K562 (cell line): ENCODE measurements around the gene CEBPE. TPM values are rescaled to one million over a fixed set of nuclear protein-coding genes. Genes with fewer than 3 reads are reported as not detected.

ENCODE experiments used
- BRD4 ChIP-seq: fragments of 200-600 bp; sonication (generic); IDR thresholded peaks from 2 replicates; pipeline ENCODE4 v1.6.1; 2017; ENCODE audit warnings: inconsistent platforms
- CAMTA2 ChIP-seq: fragments of 250-450 bp; sonication (Bioruptor Pico); conservative IDR thresholded peaks from 2 replicates; pipeline ENCODE4 v1.5.1; 2022
- FOXP4 ChIP-seq: sonication (generic); formaldehyde crosslinking; IDR thresholded peaks from 2 replicates; pipeline ENCODE4 v1.8.0; 2022; ENCODE audit warnings: mild to moderate bottlenecking, missing genetic modification reagents, borderline replicate concordance
- GATA2 ChIP-seq: sonication (generic); formaldehyde crosslinking; IDR thresholded peaks from 2 replicates; pipeline ENCODE4 v1.4.0; 2020; ENCODE audit warnings: mild to moderate bottlenecking, missing genetic modification reagents
- HMGN3 ChIP-seq: IDR thresholded peaks from 2 replicates; pipeline ENCODE4 v1.6.1; 2011; ENCODE audit warnings: borderline replicate concordance, low read depth, mild to moderate bottlenecking, mixed read lengths, low read length; ENCODE audit not compliant: insufficient read length; ENCODE audit errors: extremely low read depth
- HNRNPK ChIP-seq: fragments of 200-400 bp; formaldehyde crosslinking; IDR thresholded peaks from one replicate; pipeline ENCODE4 v1.6.1; 2018; ENCODE audit warnings: mild to moderate bottlenecking, low read depth, low read length; ENCODE audit not compliant: poor library complexity, severe bottlenecking
- MEIS2 ChIP-seq: fragments of 450-650 bp; IDR thresholded peaks from 2 replicates; pipeline ENCODE4 v1.6.1; 2014; ENCODE audit warnings: mild to moderate bottlenecking; ENCODE audit not compliant: partially characterized antibody
- MGA ChIP-seq: fragments of 450-650 bp; IDR thresholded peaks from 2 replicates; pipeline ENCODE4 v1.6.1; 2016; ENCODE audit warnings: mild to moderate bottlenecking, moderate library complexity
- MTF1 ChIP-seq: fragments of 250-450 bp; sonication (Bioruptor Pico); IDR thresholded peaks from 2 replicates; pipeline ENCODE4 v1.9.0; 2021; ENCODE audit warnings: moderate library complexity, mild to moderate bottlenecking, inconsistent platforms, borderline replicate concordance
- POLR2B ChIP-seq: fragments of 450-650 bp; IDR thresholded peaks from 2 replicates; pipeline ENCODE4 v1.6.1; 2018; ENCODE audit warnings: low read depth; ENCODE audit not compliant: partially characterized antibody
- POLR2H ChIP-seq: IDR thresholded peaks from 2 replicates; pipeline ENCODE4 v1.6.1; 2016; ENCODE audit warnings: missing genetic modification characterization, low read depth, mild to moderate bottlenecking, control low read depth, missing compliant biosample characterization, moderate library complexity
- RBM22 ChIP-seq: fragments of 200-400 bp; formaldehyde crosslinking; IDR thresholded peaks from 2 replicates; pipeline ENCODE4 v1.6.1; 2018; ENCODE audit warnings: low read length, low read depth; ENCODE audit not compliant: poor library complexity, severe bottlenecking
- SUPT5H ChIP-seq: fragments of 450-650 bp; IDR thresholded peaks from 2 replicates; pipeline ENCODE4 v1.6.1; 2016
- TAF7 ChIP-seq: fragments of 450-650 bp; IDR thresholded peaks from 2 replicates; pipeline ENCODE4 v1.6.1; 2016; ENCODE audit warnings: missing genetic modification characterization, missing compliant biosample characterization
- ZNF165 ChIP-seq: fragments of 250-450 bp; sonication (Bioruptor Pico); IDR thresholded peaks from 2 replicates; pipeline ENCODE4 v1.4.0; 2020; ENCODE audit warnings: borderline replicate concordance
- polyA plus RNA-seq, 8 experiments: library from polyadenylated mRNA; depleted of rRNA in 4 of 8; stranded (reverse) in 5 of 8; unstranded in 3 of 8; fragments of >200 nt; fragmentation: Nextera tagmentation in 2 of 8; fragmentation: Illumina TruSeq in 1 of 8; extraction: Ambion mirVana in 2 of 8; extraction: Trizol in 1 of 8; gene quantifications; 2 replicates each; pipeline versions ENCODE4 v1.2.1 to v1.2.3, GENCODE V29; 2011 to 2014; ENCODE audit warnings: inconsistent platforms in 1 of 8, missing spikeins in 1 of 8
- total RNA-seq, 7 experiments: library from RNA; depleted of rRNA in 6 of 7; stranded (reverse); fragments of >200 nt in 6 of 7; fragmentation: Illumina TruSeq in 2 of 7; extraction: Trizol in 2 of 7; gene quantifications; 2 replicates each; pipeline versions ENCODE4 v1.2.1 to v1.2.3, GENCODE V29; 2011 to 2021; ENCODE audit warnings: low replicate concordance in 1 of 7

The CEBPE gene
- total and polyA plus RNA-seq, 9 of the 15 experiments (the other 6 are each of a cell fraction or from before 2014, with no cell fraction given): 0.09 to 0.15 (median 0.13) TPM; not detected in 6

DNA sequence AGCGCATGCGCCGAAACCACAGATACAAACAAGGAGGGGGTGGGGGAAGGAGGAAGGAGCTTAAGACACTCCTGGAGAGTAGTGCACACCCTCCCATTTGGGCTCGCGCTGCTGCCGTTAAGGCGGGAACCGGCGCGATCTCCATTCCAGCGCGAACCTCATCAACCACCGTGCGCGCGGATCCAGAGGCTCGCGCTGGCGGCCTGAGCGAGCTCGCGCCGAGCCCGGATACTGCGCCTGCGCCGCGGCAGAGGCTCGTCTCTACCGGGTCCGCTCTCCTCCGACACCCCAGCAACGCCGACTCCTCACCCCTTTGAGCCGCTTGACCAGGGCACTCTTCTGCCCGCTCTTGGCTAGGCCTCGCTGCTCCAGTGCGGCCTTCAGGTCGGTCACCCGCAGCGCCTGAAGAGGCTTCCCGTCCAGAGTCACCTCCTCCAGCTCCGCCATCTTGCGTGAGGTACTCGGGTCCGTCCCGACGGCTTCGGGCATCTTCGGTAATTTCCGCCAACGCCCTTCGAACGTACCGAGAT is 24.3 kb downstream of the CEBPE start, which contains the start of gene ACIN1 (continued):
- TF ChIP-seq MGA (no peak), HMGN3 (peak; percentile 45), HNRNPK (no peak), POLR2B (peak; percentile 93), MEIS2 (peak; percentile 58), SUPT5H (peak; percentile 95), TAF7 (peak; percentile 98), FOXP4 (CRISPR knock-in tag) (peak; percentile 93), POLR2H (tag) (peak; percentile 81), CAMTA2 (peak; percentile 47; the same call in 1 of the 2 replicates), ZNF165 (no peak), RBM22 (no peak), BRD4 (peak; percentile 47; the same call in 1 of the 2 replicates), MTF1 (CRISPR knock-in tag) (no peak), GATA2 (CRISPR knock-in tag) (0 out of 2 replicates have a peak, but pooled peaks have one; percentile 9)
